DMS114 treated with DMSO at 0.1 percent for 48 hours (cell line): ENCODE results near the gene TMIGD2.
"Not testable (repeated sequence)": the region's sequence is repeated elsewhere in the genome, so short reads cannot be mapped to it uniquely, and the experiment has no call there.

ENCODE experiments used
- DNase-seq: peaks from one replicate; lab custom pipeline; 2025; ENCODE audit not compliant: unreplicated experiment; lab: John Stamatoyannopoulos, UW

Gene TMIGD2

GRCh38 chr19:4302243-4302640 lies at the start of gene TMIGD2:
Gene TMIGD2 (minus strand): TSS chr19:4302389. CDS start chr19:4302385, 4 bp downstream.
- DNase-seq: no peak

GRCh38 chr19:4350726-4351125 lies 48.5 kb upstream of the TMIGD2 start:
- no peak for DNase-seq

- DNase-seq: no peak
Observed at GRCh38 chr19:4350111-4350510, 47.9 kb upstream of the TMIGD2 start.

- not testable (repeated sequence) for DNase-seq
Observed at GRCh38 chr19:4349225-4349624, 47.0 kb upstream of the TMIGD2 start.

- no peak for DNase-seq
Observed at GRCh38 chr19:4347521-4347920, 45.3 kb upstream of the TMIGD2 start.

GRCh38 chr19:4346020-4346383 lies 43.8 kb upstream of the TMIGD2 start:
- DNase-seq: no peak

GRCh38 chr19:4345342-4346019 lies 43.3 kb upstream of the TMIGD2 start:
- DNase-seq: no peak

- peak; percentile 42 for DNase-seq
Observed at GRCh38 chr19:4343370-4344307, 41.5 kb upstream of the TMIGD2 start, which contains the start of gene MPND. Gene MPND (plus strand): TSS chr19:4343562. CDS start chr19:4343594, 32 bp downstream.

- peak; percentile 98 for DNase-seq
Observed at GRCh38 chr19:4342615-4343369, 40.6 kb upstream of the TMIGD2 start.

- no peak for DNase-seq
Observed at GRCh38 chr19:4342314-4342614, 40.1 kb upstream of the TMIGD2 start.

- no peak for DNase-seq
Observed at GRCh38 chr19:4338441-4339355, 36.5 kb upstream of the TMIGD2 start, which contains the start of gene STAP2. Gene STAP2 (minus strand): TSS chr19:4338827. CDS start chr19:4338753, 74 bp downstream.

- no peak for DNase-seq
Observed at GRCh38 chr19:4337906-4338440, 35.8 kb upstream of the TMIGD2 start.

- DNase-seq: no peak
Observed at GRCh38 chr19:4334929-4335570, 32.9 kb upstream of the TMIGD2 start.

- no peak for DNase-seq
Observed at GRCh38 chr19:4329858-4330257, 27.7 kb upstream of the TMIGD2 start.

GRCh38 chr19:4328991-4329681 lies 26.9 kb upstream of the TMIGD2 start:
- peak; percentile 20 for DNase-seq

GRCh38 chr19:4328243-4328990 lies 26.2 kb upstream of the TMIGD2 start:
- peak; percentile 88 for DNase-seq

- DNase-seq: no peak
Observed at GRCh38 chr19:4327877-4328242, 25.7 kb upstream of the TMIGD2 start.

- DNase-seq: peak; percentile 76
Observed at GRCh38 chr19:4327252-4327876, 25.2 kb upstream of the TMIGD2 start.
